Islet of Langerhans (tissue), 1 donor: ENCODE measurements around the gene CARHSP1.
"Not testable (repeated sequence)": the region's sequence is repeated elsewhere in the genome, so short reads cannot be mapped to it uniquely, and the experiment has no call there.

Source experiments
- FAIRE-seq: peaks from one replicate; lab custom pipeline; 2011; peaks lifted over from hg19 to GRCh38; lab: Jason Lieb, UNC

Gene CARHSP1

GRCh38 chr16:8854298-8854948, 14.4 kb downstream of the CARHSP1 start:
- FAIRE-seq, result no peak

GRCh38 chr16:8853611-8854010, 15.2 kb downstream of the CARHSP1 start:
- FAIRE-seq, result no peak

- no peak for FAIRE-seq
These were observed 15.7 kb downstream of the CARHSP1 start for GRCh38 chr16:8853150-8853549.

- FAIRE-seq, result no peak
These were observed 16.3 kb downstream of the CARHSP1 start for GRCh38 chr16:8852534-8852933.

- FAIRE-seq, result no peak
These were observed 16.9 kb downstream of the CARHSP1 start for GRCh38 chr16:8851761-8852403.

- no peak for FAIRE-seq
These were observed 18.4 kb downstream of the CARHSP1 start for GRCh38 chr16:8850279-8850885.

- no peak for FAIRE-seq
These were observed 19.3 kb downstream of the CARHSP1 start for GRCh38 chr16:8849411-8850011.

- FAIRE-seq, result no peak
These were observed 19.8 kb downstream of the CARHSP1 start for GRCh38 chr16:8848939-8849391.

- no peak for FAIRE-seq
These were observed 20.4 kb downstream of the CARHSP1 start for GRCh38 chr16:8848231-8848938.

- FAIRE-seq, result no peak
These were observed 21.2 kb downstream of the CARHSP1 start for GRCh38 chr16:8847623-8848022.

GRCh38 chr16:8847145-8847544, 21.7 kb downstream of the CARHSP1 start:
- FAIRE-seq, result no peak

GRCh38 chr16:8846401-8846932, 22.3 kb downstream of the CARHSP1 start:
- no peak for FAIRE-seq

- FAIRE-seq, result no peak
These were observed 23.0 kb downstream of the CARHSP1 start for GRCh38 chr16:8845699-8846298.

- not testable (repeated sequence) for FAIRE-seq
These were observed 25.5 kb downstream of the CARHSP1 start for GRCh38 chr16:8843296-8843695.

- not testable (repeated sequence) for FAIRE-seq
These were observed 26.8 kb downstream of the CARHSP1 start for GRCh38 chr16:8842016-8842415.

- FAIRE-seq, result not testable (repeated sequence)
These were observed 31.2 kb downstream of the CARHSP1 start for GRCh38 chr16:8837594-8837993.

GRCh38 chr16:8836797-8837196, 32.0 kb downstream of the CARHSP1 start:
- FAIRE-seq, result not testable (repeated sequence)

GRCh38 chr16:8832717-8833105, 36.1 kb downstream of the CARHSP1 start:
- FAIRE-seq, result no peak

GRCh38 chr16:8831871-8832716, 36.7 kb downstream of the CARHSP1 start:
- no peak for FAIRE-seq

GRCh38 chr16:8831450-8831849, 37.4 kb downstream of the CARHSP1 start:
- FAIRE-seq, result no peak
